ENCODE data around the gene RHOH.

Gene RHOH

GRCh38 chr4:40234519-40235039 lies 37.7 kb downstream of the RHOH start:
- TF ChIP-seq CTCF (conservative IDR thresholded peaks at IDR 0.05; ENCODE audit: low read length), result no peak
- no peak for DNase-seq (ENCODE audit: low read depth)
- H3K4me3 ChIP-seq (ENCODE audit: low read length), result no peak overlapping the region

GRCh38 chr4:40238008-40238699 lies 41.3 kb downstream of the RHOH start:
- DNase-seq (ENCODE audit: low read depth), result no peak
- no peak for TF ChIP-seq CTCF (conservative IDR thresholded peaks at IDR 0.05; ENCODE audit: low read length)
- no peak overlapping the region for H3K4me3 ChIP-seq (ENCODE audit: low read length)

GRCh38 chr4:40238700-40239548 lies 42.1 kb downstream of the RHOH start:
- no peak overlapping the region for H3K4me3 ChIP-seq (ENCODE audit: low read length)
- no peak for DNase-seq (ENCODE audit: low read depth)
- TF ChIP-seq CTCF (conservative IDR thresholded peaks at IDR 0.05; ENCODE audit: low read length), result no peak

- DNase-seq (ENCODE audit: low read depth), result no peak
- H3K4me3 ChIP-seq (ENCODE audit: low read length), result no peak overlapping the region
- TF ChIP-seq CTCF (conservative IDR thresholded peaks at IDR 0.05; ENCODE audit: low read length), result no peak
Measured at GRCh38 chr4:40240040-40240653, 43.3 kb downstream of the RHOH start.

DNA sequence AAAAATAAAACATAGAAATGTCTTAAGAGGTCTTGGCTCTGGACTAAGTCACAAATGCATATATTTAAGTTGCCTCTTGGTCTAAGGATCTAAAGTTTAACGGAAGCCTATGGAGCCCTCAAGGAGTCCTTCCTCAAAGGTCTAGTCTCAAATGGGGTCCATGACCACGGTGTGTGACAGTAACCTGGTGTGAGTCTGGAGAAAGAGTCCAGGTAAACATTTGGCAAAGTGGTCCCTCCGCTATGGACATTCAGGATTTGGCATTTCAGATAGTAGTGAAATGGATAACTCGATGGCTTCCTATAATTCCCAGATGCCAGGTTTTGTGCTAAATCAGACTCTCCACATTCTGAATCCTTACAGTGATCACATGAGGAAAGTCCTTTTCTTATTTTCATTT lies 44.2 kb downstream of the RHOH start:
- no peak for DNase-seq (ENCODE audit: low read depth)
- H3K4me3 ChIP-seq (ENCODE audit: low read length), result no peak overlapping the region
- TF ChIP-seq CTCF (conservative IDR thresholded peaks at IDR 0.05; ENCODE audit: low read length), result no peak

DNA sequence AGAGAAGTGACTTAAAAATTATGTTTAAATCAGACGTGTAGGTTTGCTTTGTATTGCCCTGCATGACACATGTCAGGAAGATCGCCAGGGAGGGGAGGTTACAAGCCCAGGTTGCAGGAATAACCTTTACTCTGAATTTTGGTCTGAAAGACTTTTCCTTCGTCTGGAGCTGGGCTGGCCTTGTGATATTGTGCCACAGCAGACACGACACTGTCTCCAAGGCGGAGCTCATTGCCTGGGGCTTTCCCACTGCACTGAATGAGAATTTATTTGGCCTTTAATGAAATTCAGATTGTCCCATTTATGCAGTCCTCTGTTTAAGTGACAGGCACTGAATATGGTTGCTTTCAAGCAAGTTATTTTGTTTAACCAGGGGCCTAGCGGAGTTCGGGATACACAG lies 45.1 kb downstream of the RHOH start:
- TF ChIP-seq CTCF (conservative IDR thresholded peaks at IDR 0.05; ENCODE audit: low read length), result no peak
- no peak for DNase-seq (ENCODE audit: low read depth)
- no peak overlapping the region for H3K4me3 ChIP-seq (ENCODE audit: low read length)

Measured in AG10803 (cell line).